ENCODE measurements around the gene CD207. TPM values are rescaled to one million over a fixed set of nuclear protein-coding genes. Genes with fewer than 3 reads are reported as not detected.

The CD207 gene
- total and polyA plus RNA-seq, 2 of the 8 experiments (the other 6 are each of a cell fraction or from before 2014, with no cell fraction given): not detected

DNA sequence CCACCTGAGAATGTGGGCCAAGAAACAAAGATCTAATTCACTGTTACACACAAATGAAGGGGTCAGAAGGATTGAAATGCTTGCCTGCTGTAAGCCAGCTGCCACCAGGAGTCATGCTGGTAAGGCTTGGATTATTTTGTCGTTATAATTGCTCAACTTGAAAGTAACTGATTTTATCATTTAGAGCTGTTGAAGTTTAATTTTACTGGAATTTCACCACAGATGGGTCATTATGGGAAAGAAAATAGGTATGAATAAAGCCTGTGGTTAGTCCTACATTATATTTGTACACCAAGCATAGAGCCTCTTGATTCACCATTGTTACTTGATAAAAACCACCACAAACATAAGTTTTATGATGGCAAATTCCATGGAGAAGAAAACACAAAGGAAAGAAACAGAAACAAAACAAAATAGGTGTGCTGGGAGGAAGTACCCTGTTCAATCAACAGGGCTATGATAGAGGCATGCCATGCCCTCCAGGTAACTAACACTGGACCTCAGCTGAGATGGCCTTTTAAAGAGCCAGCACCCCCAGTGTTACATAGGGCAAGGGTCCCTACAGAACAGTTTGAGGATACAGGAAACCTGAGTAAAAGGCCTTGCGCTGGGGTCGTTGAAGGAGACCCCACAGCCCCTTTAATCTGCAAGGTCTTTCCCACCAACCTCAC, 18.2 kb downstream of the CD207 start (continued):
- TF ChIP-seq SIN3A (conservative IDR thresholded peaks at IDR 0.05 in 1 of 2, IDR thresholded peaks at IDR 0.05 in 1 of 2; ENCODE audit: low read depth in 1 of 2, low read length in 2 of 2): no peak

Data from H1 (cell line).